Uterus (tissue), 4 donors: ENCODE measurements around the gene PRDM11. TPM values are rescaled to one million over a fixed set of nuclear protein-coding genes. Genes with fewer than 3 reads are reported as not detected.

ENCODE experiments used
- DNase-seq, 2 donors: peaks; one replicate each; pipeline ENCODE4 v3.0.0-alpha.2; 2019 to 2020
- H3K27ac ChIP-seq, 2 donors: fragments of 200-600 bp; sonication (generic); 1 replicate in 1 of 2; 2 replicates in 1 of 2; pipeline ENCODE4 v1.5.1; 2016 to 2018
- H3K27me3 ChIP-seq, 2 donors: fragments of 200-600 bp; sonication (generic); one replicate each; pipeline ENCODE4 v1.5.1; 2018 to 2019; ENCODE audit warnings: control low read depth in 1 of 2
- H3K36me3 ChIP-seq, 2 donors: fragments of 200-600 bp; sonication (generic); one replicate each; pipeline ENCODE4 v1.5.1; 2019; ENCODE audit warnings: control low read depth in 1 of 2
- H3K4me1 ChIP-seq, 2 donors: fragments of 200-600 bp; sonication (generic); one replicate each; pipeline ENCODE4 v1.5.1; 2018 to 2019; ENCODE audit warnings: control low read depth in 1 of 2
- H3K4me3 ChIP-seq, 2 donors: fragments of 200-600 bp; sonication (generic); 1 replicate in 1 of 2; 2 replicates in 1 of 2; pipeline ENCODE4 v1.5.1; 2018 to 2019; ENCODE audit warnings: mild to moderate bottlenecking in 1 of 2
- H3K9me3 ChIP-seq, 2 donors: fragments of 200-600 bp; sonication (generic); one replicate each; pipeline ENCODE4 v1.5.1; 2019; ENCODE audit warnings: control low read depth in 1 of 2
- CTCF ChIP-seq, 4 experiments: fragments of 200-600 bp in 2 of 4; fragments of 450-650 bp in 2 of 4; sonication (generic) in 2 of 4; IDR thresholded peaks; one replicate each; pipeline ENCODE4 v1.5.1; 2016 to 2019; ENCODE audit warnings: antibody characterized with exemption in 4 of 4, mild to moderate bottlenecking in 2 of 4, moderate library complexity in 1 of 4
- POLR2A ChIP-seq, 2 donors: fragments of 450-650 bp; IDR thresholded peaks; one replicate each; pipeline ENCODE4 v1.6.1; 2016; ENCODE audit warnings: antibody characterized with exemption in 2 of 2, mild to moderate bottlenecking in 1 of 2, moderate library complexity in 1 of 2
- intact Hi-C: fragments of 100-400 bp; cut with DNase I; formaldehyde crosslinking; loops from one replicate; pipeline ENCODE4 v1.15.1; 2023; ENCODE audit warnings: low total_unique reads
- total RNA-seq, 4 donors: library from RNA; depleted of rRNA in 3 of 4; stranded (reverse); fragments of >200 nt in 3 of 4; gene quantifications; one replicate each; pipeline versions ENCODE4 v1.1.0 to v1.2.4, GENCODE V29; 2014 to 2023
- donor health status: DM: yes; HTN: yes; CAD: no.

PRDM11 gene
- total RNA-seq, 4 donors from 2014 or later, result 7.4 to 318 (median 58.5) TPM

- H3K4me1 ChIP-seq, result peaks cover 0 to 5% of the 10 kb centered on the region in 2 donors
- no peak for DNase-seq
- H3K36me3 ChIP-seq, result no peaks in the 10 kb centered on the region
- no peaks in the 10 kb centered on the region for H3K9me3 ChIP-seq
- H3K27me3 ChIP-seq, result no peaks in the 10 kb centered on the region
- intact Hi-C loops, result no loop called here
- peak overlapping the region; percentile 86 to 87 for H3K27ac ChIP-seq
- TF ChIP-seq CTCF (IDR thresholded peaks at IDR 0.05) (no peak), POLR2A (IDR thresholded peaks at IDR 0.05) (no peak)
- peak overlapping the region; percentile 50 to 64 for H3K4me3 ChIP-seq
Measured at GRCh38 chr11:45181889-45182550, 35.6 kb downstream of the PRDM11 start.

- no peak overlapping the region for H3K4me3 ChIP-seq
- TF ChIP-seq CTCF (IDR thresholded peaks at IDR 0.05) (peak in 3 of 4 experiments; percentile 23 to 45 (median 28)), POLR2A (IDR thresholded peaks at IDR 0.05) (no peak)
- peak overlapping the region in 1 of 2 donors; percentile 87 for H3K27ac ChIP-seq
- no peaks in the 10 kb centered on the region for H3K9me3 ChIP-seq
- intact Hi-C loops, result no loop called here
- no peaks in the 10 kb centered on the region for H3K27me3 ChIP-seq
- H3K4me1 ChIP-seq, result peaks cover 0 to 5% of the 10 kb centered on the region in 2 donors
- peak in 1 of 2 donors; percentile 47 for DNase-seq
- H3K36me3 ChIP-seq, result no peaks in the 10 kb centered on the region
Measured at GRCh38 chr11:45182902-45183301, 36.5 kb downstream of the PRDM11 start.

GRCh38 chr11:45184640-45185039 is 38.2 kb downstream of the PRDM11 start:
- no peak overlapping the region for H3K27ac ChIP-seq
- intact Hi-C loops, result no loop called here
- no peaks in the 10 kb centered on the region for H3K36me3 ChIP-seq

GRCh38 chr11:45185228-45185729 is 38.8 kb downstream of the PRDM11 start:
- Histone ChIP-seq H3K36me3 (no peaks in the 10 kb centered on the region), H3K4me3 (no peak overlapping the region), H3K9me3 (no peaks in the 10 kb centered on the region), H3K4me1 (peaks cover 0 to 5% of the 10 kb centered on the region in 2 donors), H3K27me3 (no peaks in the 10 kb centered on the region), H3K27ac (no peak overlapping the region)
- DNase-seq, result no peak
- intact Hi-C loops, result no loop called here
- no peak for TF ChIP-seq CTCF (IDR thresholded peaks at IDR 0.05)
- no peak for TF ChIP-seq POLR2A (IDR thresholded peaks at IDR 0.05)

More at GRCh38 chr11:45184640-45185039, 38.2 kb downstream of the PRDM11 start:
- DNase-seq, result no peak
- TF ChIP-seq CTCF (IDR thresholded peaks at IDR 0.05) (no peak), POLR2A (IDR thresholded peaks at IDR 0.05) (no peak)
- Histone ChIP-seq H3K4me3 (no peak overlapping the region), H3K27me3 (no peaks in the 10 kb centered on the region), H3K4me1 (peaks cover 0 to 5% of the 10 kb centered on the region in 2 donors), H3K9me3 (no peaks in the 10 kb centered on the region)

- Histone ChIP-seq H3K36me3 (no peaks in the 10 kb centered on the region), H3K4me1 (no peaks in the 10 kb centered on the region), H3K27ac (no peak overlapping the region), H3K9me3 (no peaks in the 10 kb centered on the region), H3K27me3 (no peaks in the 10 kb centered on the region), H3K4me3 (no peak overlapping the region)
- intact Hi-C loops, result no loop called here
- TF ChIP-seq CTCF (IDR thresholded peaks at IDR 0.05), result no peak
- no peak for DNase-seq
Measured at GRCh38 chr11:45187375-45187774, 40.9 kb downstream of the PRDM11 start.
